Heart left ventricle (tissue), 16 donors: Measurements from ENCODE around the gene HEBP1. TPM values are rescaled to one million over a fixed set of nuclear protein-coding genes. Genes with fewer than 3 reads are reported as not detected.

Source experiments
- ATAC-seq, 4 donors: fragments of 200-7000 bp; cut with Tn5 transposase; one replicate each; pipeline ENCODE4 v1.9.1; 2020 to 2022; ENCODE audit warnings: moderate library complexity in 4 of 4, mild to moderate bottlenecking in 3 of 4, moderate number of reproducible peaks in 1 of 4
- DNase-seq, 5 donors: peaks; one replicate each; pipeline ENCODE4 v3.0.0-alpha.2; 2020
- H3K27ac ChIP-seq, 12 donors: fragments of 200-600 bp; sonication (generic) in 4 of 12; one replicate each; pipeline versions ENCODE4 v1.5.0 to v1.8.0; 2016 to 2022; ENCODE audit warnings: mild to moderate bottlenecking in 2 of 12
- H3K27me3 ChIP-seq, 9 donors: fragments of 200-600 bp; sonication (generic) in 2 of 9; one replicate each; pipeline versions ENCODE4 v1.5.1 to v1.8.0; 2016 to 2022; ENCODE audit warnings: mild to moderate bottlenecking in 3 of 9
- H3K36me3 ChIP-seq, 9 donors: fragments of 200-600 bp; sonication (generic) in 2 of 9; one replicate each; pipeline versions ENCODE4 v1.5.0 to v1.8.0; 2018 to 2022; ENCODE audit warnings: mild to moderate bottlenecking in 2 of 9
- H3K4me1 ChIP-seq, 12 donors: fragments of 200-600 bp; sonication (generic) in 4 of 12; one replicate each; pipeline versions ENCODE4 v1.5.0 to v1.8.0; 2016 to 2022; ENCODE audit warnings: mild to moderate bottlenecking in 3 of 12
- H3K4me3 ChIP-seq, 12 donors: fragments of 200-600 bp; sonication (generic) in 4 of 12; one replicate each; pipeline versions ENCODE4 v1.5.0 to v1.8.0; 2017 to 2022; ENCODE audit warnings: mild to moderate bottlenecking in 9 of 12, moderate library complexity in 4 of 12
- H3K9me3 ChIP-seq, 12 donors: fragments of 200-600 bp; sonication (generic) in 4 of 12; one replicate each; pipeline versions ENCODE4 v1.5.0 to v1.8.0; 2016 to 2022; ENCODE audit warnings: mild to moderate bottlenecking in 1 of 12
- CTCF ChIP-seq, 12 donors: fragments of 200-600 bp; sonication (generic) in 4 of 12; IDR thresholded peaks; one replicate each; pipeline versions ENCODE4 v1.5.0 to v1.8.0; 2018 to 2022; ENCODE audit warnings: antibody characterized with exemption in 12 of 12, mild to moderate bottlenecking in 5 of 12
- POLR2A ChIP-seq, 2 donors: fragments of 450-650 bp; IDR thresholded peaks; one replicate each; pipeline ENCODE4 v1.6.1; 2017; ENCODE audit warnings: antibody characterized with exemption in 2 of 2, mild to moderate bottlenecking in 2 of 2, moderate library complexity in 2 of 2
- WGBS, 4 donors: extraction: QIAGEN DNeasy Blood & Tissue Kit in 2 of 4; methylation state at CpG; one replicate each; pipeline versions ENCODE4 v1.1.5 to v1.1.7; 2013 to 2018; 5-methylcytosine and 5-hydroxymethylcytosine counted together
- intact Hi-C, 10 donors: fragments of 100-400 bp; cut with DNase I; formaldehyde crosslinking; loops; one replicate each; pipeline versions ENCODE4 v1.11.1 to v1.14.2; 2022
- polyA plus RNA-seq, 2 donors: library from polyadenylated mRNA; stranded (reverse); fragments of 200-250 nt; gene quantifications; one replicate each; pipeline ENCODE4 v1.2.3, GENCODE V29; 2013
- total RNA-seq, 9 donors: library from RNA; depleted of rRNA in 2 of 9; stranded (reverse); fragments of >200 nt in 2 of 9; fragmentation: NEBNext Ultra II Directional in 3 of 9; extraction: Animal tissue kit (Norgen Biotek cat#: 25700) in 3 of 9; gene quantifications; one replicate each; pipeline versions ENCODE4 v1.1.0 to v1.2.4, GENCODE V29; 2016 to 2023
- donor health status: ischemic (EF 13 %, LVEDD 7.1; RV severe dilation, severe dysfunction).
- donor health status: healthy with polysubstance abuse.
- donor health status: DM: no; HTN: yes; CAD: no.
- donor health status: DM: no; HTN: no; CAD: no.
- donor health status: ischemic (EF 25% LVEDD 6.9; RV normal size, moderate dysfunction).
- donor health status: ischemic (EF 25% LVEDD 5.7; RV mildly dilated, moderate dysfunction).
- donor health status: healthy.
- donor health status: DM: yes; HTN: yes; CAD: no.
- donor health status: ischemic (EF 35%, LVEDD 5.7; RV mildly dilated, moderate dysfunction).
- donor health status: nonischemic (EF 11% LVEDD 7.7; RV severe dilation, severe dysfunction).
- donor health status: DM: yes; HTN: yes; CAD: no.
- donor health status: PGD.
- donor health status: ischemic (EF 29% LVEDD 5.4; RV normal size, mild dysfunction).
- donor health status: nonischemic (EF 23%, LVEDD 6.1; RV moderate dilation, normal function).

Gene HEBP1
- total and polyA plus RNA-seq, 11 donors: 26.3 to 88.1 (median 52.6) TPM

- intact Hi-C loops: loop anchor here in 1 of 10 donors (2.0 kb wide), 1 partner anchor 49 kb away; no protein-coding TSS in a partner anchor
- 67 to 95% (median 94%) methylated on average over 1 to 8 of the region's 8 CpGs; no CpG with 5 or more reads in 1 of the 4 donors for WGBS, 4 donors
- Histone ChIP-seq H3K27ac (no peak overlapping the region), H3K9me3 (no peaks in the 10 kb centered on the region), H3K4me3 (no peak overlapping the region), H3K27me3 (no peaks in the 10 kb centered on the region), H3K4me1 (peaks cover 0 to 30% (median 11%) of the 10 kb centered on the region in 12 donors), H3K36me3 (no peaks in the 10 kb centered on the region)
- TF ChIP-seq POLR2A (IDR thresholded peaks at IDR 0.05): no peak
- no peak for TF ChIP-seq CTCF (IDR thresholded peaks at IDR 0.05)
- DNase-seq (no peak), ATAC-seq (no peak)
Measured at GRCh38 chr12:13045816-13046215, 45.8 kb upstream of the HEBP1 start.

- H3K36me3 ChIP-seq: no peaks in the 10 kb centered on the region
- peak overlapping the region in 4 of 12 donors; percentile 69 to 83 (median 78) for H3K27ac ChIP-seq
- DNase-seq: no peak
- H3K4me3 ChIP-seq: peak overlapping the region; percentile 87 to 100 (median 96)
- intact Hi-C loops: loop anchor here in 2 of 10 donors (2.0 to 5.0 kb wide), 2 partner anchors 48 to 50 kb away; no protein-coding TSS in a partner anchor
- TF ChIP-seq CTCF (IDR thresholded peaks at IDR 0.05): no peak
- H3K9me3 ChIP-seq: no peaks in the 10 kb centered on the region
- no peaks in the 10 kb centered on the region for H3K27me3 ChIP-seq
- H3K4me1 ChIP-seq: peaks cover 0 to 25% (median 9%) of the 10 kb centered on the region in 12 donors
- no peak for ATAC-seq
- 5 to 10% (median 6%) methylated on average over 5 of the region's 5 CpGs for WGBS, 4 donors
Measured at GRCh38 chr12:13044906-13045299, 44.8 kb upstream of the HEBP1 start.

GRCh38 chr12:13044002-13044905, 44.2 kb upstream of the HEBP1 start, which contains the start of gene FAM234B:
Gene FAM234B (plus strand): TSS chr12:13044381. CDS start chr12:13044404, 23 bp downstream.
- intact Hi-C loops: loop anchor here in 2 of 10 donors (2.0 to 5.0 kb wide), 2 partner anchors 47 to 51 kb away; no protein-coding TSS in a partner anchor

More at GRCh38 chr12:13044002-13044905, 44.2 kb upstream of the HEBP1 start, which contains the start of gene FAM234B:
- no peaks in the 10 kb centered on the region for H3K36me3 ChIP-seq
- TF ChIP-seq CTCF (IDR thresholded peaks at IDR 0.05) (peak in 6 of 12 donors; percentile 10 to 57 (median 24)), POLR2A (IDR thresholded peaks at IDR 0.05) (no peak)
- DNase-seq (peak; percentile 80 to 92 (median 85)), ATAC-seq (peak; percentile 86 to 99 (median 98))
- peaks cover 0 to 22% (median 8%) of the 10 kb centered on the region in 12 donors for H3K4me1 ChIP-seq
- peak within 1 kb of the TSS; percentile 87 to 100 (median 96) for H3K4me3 ChIP-seq
- H3K27ac ChIP-seq: peak within 1 kb of the TSS in 10 of 12 donors; percentile 22 to 83 (median 68)
- H3K27me3 ChIP-seq: no peaks in the 10 kb centered on the region
- 2 to 8% (median 3%) methylated on average over 18 to 74 of the region's 74 CpGs for WGBS, 4 donors
- no peaks in the 10 kb centered on the region for H3K9me3 ChIP-seq
